Colonic mucosa (tissue), 4 donors: ENCODE measurements around the gene CEP89. TPM values are rescaled to one million over a fixed set of nuclear protein-coding genes. Genes with fewer than 3 reads are reported as not detected.

Experiments used
- DNase-seq: peaks from one replicate; pipeline ENCODE4 v3.0.0-alpha.2; 2020
- H3K27ac ChIP-seq: fragments of 200-600 bp; one replicate; pipeline ENCODE4 v1.8.0; 2021
- H3K27me3 ChIP-seq: fragments of 200-600 bp; one replicate; pipeline ENCODE4 v1.8.0; 2021
- H3K36me3 ChIP-seq: fragments of 200-600 bp; one replicate; pipeline ENCODE4 v1.8.0; 2021
- H3K4me1 ChIP-seq: fragments of 200-600 bp; one replicate; pipeline ENCODE4 v1.8.0; 2021; ENCODE audit warnings: mild to moderate bottlenecking
- H3K4me3 ChIP-seq: fragments of 200-600 bp; one replicate; pipeline ENCODE4 v1.8.0; 2021
- H3K9ac ChIP-seq, 2 donors: one replicate each; pipeline ENCODE4 v1.7.0; 2013; ENCODE audit warnings: control low read depth in 2 of 2, low read depth in 2 of 2, low read length in 2 of 2
- H3K9me3 ChIP-seq: fragments of 200-600 bp; one replicate; pipeline ENCODE4 v1.8.0; 2021
- intact Hi-C: fragments of 100-400 bp; cut with DNase I; formaldehyde crosslinking; loops from one replicate; pipeline ENCODE4 v1.14.1; 2022
- total RNA-seq, 2 donors: library from RNA; stranded (reverse); fragmentation: NEBNext Ultra II Directional in 1 of 2; extraction: Animal tissue kit (Norgen Biotek cat#: 25700) in 1 of 2; gene quantifications; one replicate each; pipeline ENCODE4 v1.2.1, GENCODE V29; 2021
- TF ChIP-seq, protein P1 (sequence below): fragments of 200-600 bp; IDR thresholded peaks from one replicate; pipeline ENCODE4 v1.8.0; 2022; ENCODE audit warnings: antibody characterized with exemption, mild to moderate bottlenecking
- donor health status: healthy.
- donor health status: DM: no; HTN: no; CAD: no.
- donor health status: DM: no; HTN: no; CAD: no.

The CEP89 gene
- total RNA-seq, 2 donors from 2014 or later = 15.3 to 16.6 TPM

DNA sequence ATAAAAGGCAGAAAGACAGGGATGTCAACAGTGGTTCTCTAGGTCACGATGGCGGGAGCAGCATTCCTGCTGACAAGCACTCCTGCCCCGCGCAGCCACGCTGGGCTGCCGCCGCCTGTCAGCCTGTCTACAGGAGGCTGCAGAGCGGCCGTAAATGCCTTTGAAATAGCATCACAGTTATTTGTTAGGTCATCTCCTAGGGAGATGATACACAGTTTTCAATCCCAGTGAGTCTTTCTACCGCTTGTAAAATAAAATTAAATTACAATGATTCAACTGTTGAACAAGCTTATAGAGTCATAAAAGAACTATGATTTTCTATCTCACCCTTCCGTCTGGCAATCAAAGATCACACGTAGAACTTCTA, 94.9 kb downstream of the CEP89 start:
- Histone ChIP-seq H3K27ac (no peak overlapping the region), H3K36me3 (no peaks in the 10 kb centered on the region), H3K4me1 (no peaks in the 10 kb centered on the region), H3K4me3 (no peak overlapping the region), H3K9me3 (no peaks in the 10 kb centered on the region), H3K9ac (no peak overlapping the region), H3K27me3 (no peaks in the 10 kb centered on the region)
- intact Hi-C loops = no loop called here
- DNase-seq = peak; percentile 27
- TF ChIP-seq, protein P1, sequence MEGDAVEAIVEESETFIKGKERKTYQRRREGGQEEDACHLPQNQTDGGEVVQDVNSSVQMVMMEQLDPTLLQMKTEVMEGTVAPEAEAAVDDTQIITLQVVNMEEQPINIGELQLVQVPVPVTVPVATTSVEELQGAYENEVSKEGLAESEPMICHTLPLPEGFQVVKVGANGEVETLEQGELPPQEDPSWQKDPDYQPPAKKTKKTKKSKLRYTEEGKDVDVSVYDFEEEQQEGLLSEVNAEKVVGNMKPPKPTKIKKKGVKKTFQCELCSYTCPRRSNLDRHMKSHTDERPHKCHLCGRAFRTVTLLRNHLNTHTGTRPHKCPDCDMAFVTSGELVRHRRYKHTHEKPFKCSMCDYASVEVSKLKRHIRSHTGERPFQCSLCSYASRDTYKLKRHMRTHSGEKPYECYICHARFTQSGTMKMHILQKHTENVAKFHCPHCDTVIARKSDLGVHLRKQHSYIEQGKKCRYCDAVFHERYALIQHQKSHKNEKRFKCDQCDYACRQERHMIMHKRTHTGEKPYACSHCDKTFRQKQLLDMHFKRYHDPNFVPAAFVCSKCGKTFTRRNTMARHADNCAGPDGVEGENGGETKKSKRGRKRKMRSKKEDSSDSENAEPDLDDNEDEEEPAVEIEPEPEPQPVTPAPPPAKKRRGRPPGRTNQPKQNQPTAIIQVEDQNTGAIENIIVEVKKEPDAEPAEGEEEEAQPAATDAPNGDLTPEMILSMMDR = no peak

DNA sequence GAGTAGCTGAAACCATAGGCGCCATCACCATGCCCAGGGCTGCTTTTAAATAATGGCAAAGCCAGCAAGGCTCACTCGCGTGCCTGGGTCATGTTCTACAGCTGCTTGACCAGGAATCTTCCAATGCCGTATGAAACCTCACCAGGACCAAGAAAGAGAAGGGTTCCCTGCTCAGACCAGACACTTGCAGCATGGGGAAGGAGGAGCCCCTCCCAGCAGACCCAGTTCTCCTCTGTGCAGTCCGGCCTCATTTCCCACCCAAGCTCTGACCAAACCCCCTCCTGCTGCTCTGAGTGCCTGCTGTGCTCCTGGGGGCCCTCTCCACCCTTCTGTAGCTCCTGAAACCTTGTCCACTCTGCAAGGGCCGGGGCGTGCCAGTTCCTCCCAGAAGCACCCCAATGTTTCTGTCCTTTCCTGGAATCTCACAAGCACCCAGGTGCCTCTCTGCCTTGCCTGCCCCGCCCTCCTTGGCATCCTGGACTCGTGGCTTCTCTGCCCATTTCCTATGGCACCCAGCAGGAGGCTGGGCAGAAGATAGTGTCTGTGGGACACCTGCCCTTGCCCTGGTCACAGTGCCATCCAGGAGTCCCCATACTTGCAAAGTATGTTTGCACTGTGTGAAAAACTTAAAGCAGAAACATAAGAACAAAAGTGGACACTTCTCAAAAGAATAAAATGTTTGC, 95.4 kb downstream of the CEP89 start:
- H3K27me3 ChIP-seq = no peaks in the 10 kb centered on the region
- H3K36me3 ChIP-seq = no peaks in the 10 kb centered on the region
- TF ChIP-seq, protein P1 = no peak
- no peak overlapping the region for H3K9ac ChIP-seq
- no peaks in the 10 kb centered on the region for H3K9me3 ChIP-seq
- no peaks in the 10 kb centered on the region for H3K4me1 ChIP-seq
- intact Hi-C loops = no loop called here
- H3K27ac ChIP-seq = no peak overlapping the region
- peak; percentile 26 for DNase-seq
- H3K4me3 ChIP-seq = no peak overlapping the region

DNA sequence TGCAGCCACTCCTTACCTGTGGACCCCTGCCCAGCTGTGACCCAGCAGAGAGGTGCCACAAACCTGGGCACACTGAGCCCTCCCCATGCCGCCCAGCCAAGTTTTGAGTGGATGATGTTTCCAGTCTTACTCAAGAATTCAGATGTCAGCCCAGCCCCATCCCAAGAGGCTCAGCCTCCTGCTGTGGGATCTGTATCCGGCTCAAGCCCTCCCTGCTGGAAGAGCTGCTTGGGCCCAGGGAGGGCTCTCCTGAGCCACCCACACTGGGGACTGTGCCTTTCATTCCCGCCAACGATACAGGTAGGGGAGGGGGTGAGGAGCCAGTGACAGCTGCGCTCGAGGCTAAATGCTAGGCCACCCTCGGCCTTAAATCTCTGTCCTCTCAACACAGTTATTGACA, 96.3 kb downstream of the CEP89 start:
- H3K4me3 ChIP-seq = no peak overlapping the region
- DNase-seq = no peak
- H3K9me3 ChIP-seq = no peaks in the 10 kb centered on the region
- no peak overlapping the region for H3K9ac ChIP-seq
- H3K4me1 ChIP-seq = no peaks in the 10 kb centered on the region
- no peak overlapping the region for H3K27ac ChIP-seq
- intact Hi-C loops = no loop called here
- no peaks in the 10 kb centered on the region for H3K27me3 ChIP-seq
- H3K36me3 ChIP-seq = no peaks in the 10 kb centered on the region
- TF ChIP-seq, protein P1 = no peak

DNA sequence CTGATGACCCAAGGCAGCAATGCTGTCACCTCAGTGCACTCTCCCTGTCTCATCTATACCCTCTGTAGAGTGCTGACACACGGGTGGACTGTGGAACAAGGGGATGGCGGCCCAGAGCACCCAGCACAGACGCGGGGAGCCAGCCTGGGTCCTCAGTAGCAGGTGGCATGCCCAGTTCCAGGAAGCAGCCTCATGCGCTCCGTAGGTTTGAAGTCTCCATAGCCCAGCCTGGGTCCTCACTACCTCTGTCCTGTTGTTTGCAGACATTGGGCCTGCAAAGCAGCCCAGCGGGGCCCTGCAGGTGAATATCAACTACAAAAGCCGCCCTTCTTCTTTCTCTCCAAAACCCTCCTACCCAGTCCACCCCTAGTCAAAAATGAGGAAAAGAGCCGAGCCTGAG, 97.2 kb downstream of the CEP89 start:
- Histone ChIP-seq H3K36me3 (no peaks in the 10 kb centered on the region), H3K27me3 (no peaks in the 10 kb centered on the region), H3K27ac (no peak overlapping the region), H3K4me1 (no peaks in the 10 kb centered on the region), H3K9ac (no peak overlapping the region), H3K4me3 (no peak overlapping the region), H3K9me3 (no peaks in the 10 kb centered on the region)
- no peak for DNase-seq
- TF ChIP-seq, protein P1 = no peak
- intact Hi-C loops = no loop called here

DNA sequence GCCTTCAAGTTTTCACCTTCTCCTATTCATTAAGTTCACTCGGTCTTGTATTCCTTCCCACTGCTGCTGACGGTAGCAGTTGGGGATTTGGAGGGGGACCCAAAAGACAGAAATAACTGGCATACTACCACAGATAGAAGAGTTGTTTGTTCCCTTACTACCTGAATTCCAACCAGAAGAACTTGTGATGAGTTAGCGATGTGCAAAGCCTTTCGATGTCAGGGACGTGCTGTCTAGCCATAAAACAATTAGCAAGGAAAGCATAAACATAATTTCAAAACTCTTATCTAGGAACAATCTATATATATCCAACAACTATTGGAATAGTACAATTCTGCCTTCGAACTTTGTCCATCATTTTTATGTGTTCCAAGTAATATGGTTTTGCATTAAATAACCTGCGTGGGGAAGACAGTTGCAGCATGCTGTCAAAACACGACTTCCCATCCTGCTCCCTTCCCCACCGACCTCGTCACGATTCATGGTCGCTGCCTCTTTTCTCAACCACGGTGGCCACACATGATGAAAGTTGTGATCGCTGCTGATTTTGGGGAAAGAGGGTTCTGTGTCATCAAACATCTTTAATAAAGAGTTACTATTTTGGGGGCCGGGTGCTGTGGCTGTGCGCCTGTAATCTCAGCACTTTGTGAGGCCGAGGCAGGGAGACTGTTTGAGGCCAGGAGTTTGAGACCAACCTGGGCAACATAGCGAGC, 98.4 kb downstream of the CEP89 start:
- Histone ChIP-seq H3K27me3 (no peaks in the 10 kb centered on the region), H3K4me1 (no peaks in the 10 kb centered on the region), H3K4me3 (no peak overlapping the region), H3K27ac (no peak overlapping the region), H3K9me3 (no peaks in the 10 kb centered on the region), H3K36me3 (no peaks in the 10 kb centered on the region), H3K9ac (no peak overlapping the region)
- intact Hi-C loops = no loop called here
- DNase-seq = no peak
- TF ChIP-seq, protein P1 = no peak
